HG03457 (cell line): ENCODE results near the gene CSNK1D.
"Not testable (repeated sequence)": the region's sequence is repeated elsewhere in the genome, so short reads cannot be mapped to it uniquely, and the experiment has no call there.

Experiments
- ATAC-seq: cut with Tn5 transposase; IDR thresholded peaks from one replicate; pipeline ENCODE4 v1.9.1; 2021; ENCODE audit warnings: moderate number of reproducible peaks; ENCODE audit not compliant: unreplicated experiment

The CSNK1D gene

DNA sequence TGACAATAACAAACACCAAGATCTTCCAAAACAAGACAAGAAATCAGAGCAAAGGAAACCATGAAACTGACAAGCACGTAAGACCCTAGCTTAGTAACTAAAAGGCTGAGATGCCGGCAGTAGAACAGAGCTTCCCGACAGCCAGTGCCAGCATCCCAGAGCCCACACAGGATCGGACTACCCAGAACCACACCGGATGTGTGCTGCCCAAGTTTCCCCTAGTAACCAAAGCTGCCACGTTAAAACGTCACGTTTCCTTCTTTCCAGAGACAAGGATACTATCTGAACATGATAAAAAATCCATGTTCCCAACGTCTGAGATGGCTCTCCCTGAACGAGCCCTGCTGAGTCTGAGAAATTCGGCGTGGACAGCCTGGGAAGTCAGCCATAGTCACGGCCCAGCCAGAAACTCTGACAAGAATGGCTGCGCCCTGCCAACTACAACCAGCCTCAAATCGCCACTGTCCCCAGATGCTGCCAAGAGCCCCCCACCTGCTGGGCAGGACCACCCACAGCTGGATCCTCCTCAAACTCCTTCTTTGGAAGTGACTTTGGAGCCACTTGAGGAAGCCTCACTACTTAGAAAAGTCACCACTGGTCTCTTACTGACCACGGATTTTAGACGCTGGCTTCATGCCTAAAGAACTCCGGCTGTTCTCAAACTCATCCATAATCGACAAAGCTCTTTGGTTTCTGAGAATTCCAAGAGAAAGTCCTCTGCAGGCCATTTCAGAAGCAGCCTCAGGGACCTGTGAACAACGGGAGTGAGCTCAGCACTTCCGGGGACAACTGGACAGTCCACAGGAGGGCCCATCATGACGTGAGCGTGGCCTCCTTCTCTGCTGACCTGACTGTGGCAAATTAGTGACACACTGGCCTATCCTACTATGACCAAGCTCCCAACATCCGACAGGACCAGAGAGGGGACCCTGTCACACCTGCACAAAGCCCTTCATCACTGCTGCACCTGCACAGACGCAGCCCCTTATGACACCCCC, 77.5 kb downstream of the CSNK1D start:
- ATAC-seq = no peak

DNA sequence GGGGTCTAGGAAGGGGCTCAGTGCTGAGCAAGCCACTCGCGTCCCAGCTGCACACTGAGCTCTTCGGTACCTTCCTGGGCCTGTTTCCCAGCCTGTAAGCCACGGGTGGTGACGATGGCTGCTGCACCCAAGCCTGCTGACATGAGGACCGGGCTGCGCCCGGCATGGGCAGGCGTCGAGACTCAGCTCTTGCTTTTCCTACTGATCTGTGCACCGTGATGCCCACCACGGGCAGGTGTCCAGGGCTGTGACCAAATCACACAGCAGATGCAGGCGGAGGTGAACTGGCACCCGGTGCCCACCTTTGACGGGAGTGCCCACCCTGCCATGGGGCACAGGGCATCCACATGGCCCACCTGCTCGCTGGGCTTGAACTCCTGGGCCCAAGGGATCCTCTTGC, 78.7 kb downstream of the CSNK1D start:
- ATAC-seq = no peak

DNA sequence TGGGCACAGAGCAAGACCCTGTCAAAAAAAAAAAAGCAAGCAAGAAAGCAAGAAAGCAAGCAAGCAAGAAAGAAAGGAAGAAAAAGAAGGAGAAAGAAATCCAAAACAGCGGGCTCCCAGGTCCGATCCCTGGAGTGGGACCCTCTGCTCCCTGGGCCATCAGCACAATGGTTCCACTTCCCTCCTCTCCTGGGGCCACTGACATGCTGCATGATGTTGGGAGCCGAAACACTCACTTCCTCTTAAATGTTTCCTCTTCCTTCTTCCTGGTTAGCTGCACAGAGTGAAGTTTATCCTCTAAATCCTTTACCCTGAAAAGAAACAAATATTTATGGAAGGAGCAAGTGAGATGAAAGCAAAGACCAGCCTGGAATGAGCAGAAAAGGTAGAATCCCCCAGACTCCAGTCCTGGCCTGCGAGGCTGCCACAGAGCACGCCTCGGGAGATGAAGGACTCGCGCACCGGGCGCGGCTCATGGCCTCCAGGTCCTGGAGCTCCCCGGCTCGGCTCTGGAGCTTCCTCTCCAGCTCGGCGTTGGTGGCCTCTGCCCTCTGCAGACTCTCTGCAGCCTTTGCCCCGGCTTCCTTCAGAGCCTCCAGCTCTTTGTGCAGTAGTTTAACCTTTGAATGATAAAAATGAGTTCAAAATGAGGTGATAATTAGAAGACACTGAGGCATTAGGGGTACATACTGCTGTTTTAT, 79.8 kb downstream of the CSNK1D start:
- no peak for ATAC-seq

DNA sequence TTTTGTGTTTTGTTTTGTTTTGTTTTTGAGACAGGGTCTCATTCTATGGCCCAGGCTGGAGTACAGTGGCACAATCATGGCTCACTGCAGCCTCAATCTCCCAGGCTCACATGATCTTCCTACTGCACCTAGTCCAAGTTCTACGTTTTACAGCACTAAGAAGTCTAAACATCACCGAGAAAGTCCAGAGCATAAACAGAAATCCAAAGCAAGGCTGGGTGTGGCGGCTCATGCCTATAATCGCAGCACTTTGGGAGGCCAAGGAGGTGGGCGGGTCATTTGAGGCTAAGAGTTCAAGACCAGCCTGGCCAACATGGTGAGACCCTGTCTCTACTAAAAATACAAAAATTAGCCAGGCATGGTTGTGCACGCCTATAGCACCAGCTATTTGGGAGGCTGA, 80.5 kb downstream of the CSNK1D start:
- not testable (repeated sequence) for ATAC-seq
